GM12878 (cell line): Measurements from ENCODE around the gene STKLD1. TPM values are rescaled to one million over a fixed set of nuclear protein-coding genes. Genes with fewer than 3 reads are reported as not detected.

ENCODE experiments used
- ATF7 ChIP-seq: fragments of 450-650 bp; IDR thresholded peaks from 2 replicates; pipeline ENCODE4 v1.6.1; 2016; ENCODE audit warnings: low read depth, mild to moderate bottlenecking
- BHLHE40 ChIP-seq, 2 experiments: fragments of 450-650 bp in 1 of 2; IDR thresholded peaks; 2 replicates each; pipeline ENCODE4 v1.6.1; 2011 to 2017; ENCODE audit warnings: low read depth in 2 of 2, borderline replicate concordance in 1 of 2, improper control_type of control experiment in 1 of 2, low read length in 1 of 2, mild to moderate bottlenecking in 1 of 2
- EED ChIP-seq: sonication (generic); IDR thresholded peaks from 2 replicates; pipeline ENCODE4 v1.6.1; 2016; ENCODE audit warnings: antibody characterized with exemption, low read depth
- FOXM1 ChIP-seq: IDR thresholded peaks from 2 replicates; pipeline ENCODE4 v1.6.1; 2012; ENCODE audit warnings: low read depth, mild to moderate bottlenecking, inconsistent platforms, low read length, moderate library complexity
- HDAC6 ChIP-seq: fragments of 200-600 bp; sonication (generic); IDR thresholded peaks from one replicate; pipeline ENCODE4 v1.8.0; 2017; ENCODE audit warnings: antibody characterized with exemption; ENCODE audit not compliant: unreplicated experiment
- HDGF ChIP-seq: fragments of 450-650 bp; IDR thresholded peaks from 2 replicates; pipeline ENCODE4 v1.6.1; 2016; ENCODE audit warnings: antibody characterized with exemption
- IKZF2 ChIP-seq, 2 experiments: fragments of 450-650 bp; IDR thresholded peaks; 2 replicates each; pipeline ENCODE4 v1.6.1; 2017; ENCODE audit warnings: mild to moderate bottlenecking in 2 of 2, moderate library complexity in 2 of 2
- MEF2A ChIP-seq: IDR thresholded peaks from 2 replicates; pipeline ENCODE4 v1.6.1; 2011; ENCODE audit warnings: low read depth, mild to moderate bottlenecking, low read length, moderate library complexity; ENCODE audit not compliant: insufficient read depth
- NFYB ChIP-seq: IDR thresholded peaks from 2 replicates; pipeline ENCODE4 v1.6.1; 2011; ENCODE audit warnings: low read depth, mild to moderate bottlenecking, low read length, improper control_type of control experiment, moderate library complexity; ENCODE audit not compliant: insufficient read depth
- RELA ChIP-seq: fragments of 450-650 bp; IDR thresholded peaks from 2 replicates; pipeline ENCODE4 v1.8.0; 2014; ENCODE audit warnings: borderline replicate concordance; ENCODE audit not compliant: partially characterized antibody
- RUNX3 ChIP-seq: IDR thresholded peaks from 2 replicates; pipeline ENCODE4 v1.6.1; 2012; ENCODE audit warnings: low read length, inconsistent platforms
- SMAD5 ChIP-seq: IDR thresholded peaks from 2 replicates; pipeline ENCODE4 v1.6.1; 2016; ENCODE audit warnings: antibody characterized with exemption, low read depth
- SMC3 ChIP-seq: IDR thresholded peaks from 2 replicates; pipeline ENCODE4 v1.6.1; 2011; ENCODE audit warnings: low read length, improper control_type of control experiment, borderline replicate concordance
- SUZ12 ChIP-seq: fragments of 200-600 bp; sonication (generic); IDR thresholded peaks from one replicate; pipeline ENCODE4 v1.6.1; 2018; ENCODE audit warnings: antibody characterized with exemption, mild to moderate bottlenecking; ENCODE audit not compliant: unreplicated experiment
- ZBED1 ChIP-seq: IDR thresholded peaks from 2 replicates; pipeline ENCODE4 v1.6.1; 2016; ENCODE audit warnings: borderline replicate concordance
- polyA plus RNA-seq, 11 experiments: library from polyadenylated mRNA; depleted of rRNA in 4 of 11; unstranded in 6 of 11; stranded (reverse) in 5 of 11; fragments of >200 nt; fragmentation: Nextera tagmentation in 4 of 11; fragmentation: Illumina TruSeq in 1 of 11; extraction: Ambion mirVana in 4 of 11; extraction: Trizol in 1 of 11; gene quantifications; 1 replicate in 1 of 11; 2 replicates in 10 of 11; pipeline versions ENCODE4 v1.2.1 to v1.2.3, GENCODE V29; 2011 to 2016; ENCODE audit warnings: inconsistent platforms in 2 of 11, missing spikeins in 2 of 11, low read depth in 1 of 11
- total RNA-seq, 4 experiments: library from RNA; depleted of rRNA in 3 of 4; stranded (reverse); fragments of >200 nt in 3 of 4; fragmentation: Illumina TruSeq in 1 of 4; extraction: Trizol in 1 of 4; gene quantifications; 2 replicates each; pipeline versions ENCODE4 v1.2.1 to v1.2.3, GENCODE V29; 2013 to 2021
- TF ChIP-seq, protein P1 (sequence below): fragments of 450-650 bp; IDR thresholded peaks from 2 replicates; pipeline ENCODE4 v1.6.1; 2017; ENCODE audit warnings: low read depth, mild to moderate bottlenecking, moderate library complexity
- TF ChIP-seq, protein P2 (sequence below): fragments of 450-650 bp; IDR thresholded peaks from 2 replicates; pipeline ENCODE4 v1.6.1; 2016; ENCODE audit warnings: mild to moderate bottlenecking, moderate library complexity, borderline replicate concordance
- TF ChIP-seq, protein P3 (sequence below): fragments of 450-650 bp; IDR thresholded peaks from 2 replicates; pipeline ENCODE4 v1.6.1; 2017; ENCODE audit warnings: antibody characterized with exemption, mild to moderate bottlenecking, moderate library complexity
- TF ChIP-seq, protein P4 (sequence below): IDR thresholded peaks from 2 replicates; pipeline ENCODE4 v1.6.1; 2012; ENCODE audit warnings: low read depth, low read length, improper control_type of control experiment

STKLD1 gene
- total and polyA plus RNA-seq, 10 of the 15 experiments (the other 5 are each of a cell fraction or from before 2014, with no cell fraction given) = 0.07 to 0.40 (median 0.29) TPM; not detected in 4

DNA sequence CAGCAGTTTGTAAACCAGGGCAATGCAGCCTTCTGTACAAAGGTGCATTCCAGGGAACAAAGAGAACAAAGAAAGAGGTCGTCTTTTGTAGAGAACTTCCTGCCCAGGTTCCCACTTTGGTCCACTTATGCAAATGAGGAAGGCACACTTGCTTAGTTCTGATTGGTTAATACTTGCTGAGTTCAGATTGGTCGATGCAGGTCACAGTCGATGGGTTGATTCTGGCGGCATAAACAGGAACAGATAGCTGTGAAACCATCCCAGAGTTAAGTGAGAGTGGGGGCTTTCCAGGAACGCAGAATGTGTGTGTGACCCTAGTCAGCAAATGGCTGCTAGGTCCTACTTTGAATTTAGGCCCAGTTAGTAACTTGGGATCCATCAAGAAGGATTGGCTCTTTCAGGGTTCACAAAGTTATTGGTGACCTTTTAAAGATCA is 44.2 kb downstream of the STKLD1 start (continued):
- TF ChIP-seq IKZF2 (IDR thresholded peaks at IDR 0.05) (peak in 1 of 2 experiments; percentile 40; a peak in 2 of 4 replicates), BHLHE40 (IDR thresholded peaks at IDR 0.05; ENCODE audit: borderline replicate concordance in 1 of 2, low read depth in 2 of 2, low read length in 1 of 2) (peak in 1 of 2 experiments; percentile 37; a peak in 1 of 4 replicates), HDGF (no peak), RELA (peak; percentile 99), SMC3 (no peak), SUZ12 (no peak), FOXM1 (no peak), SMAD5 (no peak), HDAC6 (no peak), RUNX3 (peak; percentile 24; the same call in 1 of the 2 replicates), NFYB (0 out of 2 replicates have a peak, but pooled peaks have one; percentile 62), MEF2A (0 out of 2 replicates have a peak, but pooled peaks have one; percentile 11), ATF7 (0 out of 2 replicates have a peak, but pooled peaks have one; percentile 19), ZBED1 (no peak), EED (no peak)
- TF ChIP-seq, protein P1, sequence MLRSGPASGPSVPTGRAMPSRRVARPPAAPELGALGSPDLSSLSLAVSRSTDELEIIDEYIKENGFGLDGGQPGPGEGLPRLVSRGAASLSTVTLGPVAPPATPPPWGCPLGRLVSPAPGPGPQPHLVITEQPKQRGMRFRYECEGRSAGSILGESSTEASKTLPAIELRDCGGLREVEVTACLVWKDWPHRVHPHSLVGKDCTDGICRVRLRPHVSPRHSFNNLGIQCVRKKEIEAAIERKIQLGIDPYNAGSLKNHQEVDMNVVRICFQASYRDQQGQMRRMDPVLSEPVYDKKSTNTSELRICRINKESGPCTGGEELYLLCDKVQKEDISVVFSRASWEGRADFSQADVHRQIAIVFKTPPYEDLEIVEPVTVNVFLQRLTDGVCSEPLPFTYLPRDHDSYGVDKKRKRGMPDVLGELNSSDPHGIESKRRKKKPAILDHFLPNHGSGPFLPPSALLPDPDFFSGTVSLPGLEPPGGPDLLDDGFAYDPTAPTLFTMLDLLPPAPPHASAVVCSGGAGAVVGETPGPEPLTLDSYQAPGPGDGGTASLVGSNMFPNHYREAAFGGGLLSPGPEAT = peak; percentile 96
- TF ChIP-seq, protein P2, sequence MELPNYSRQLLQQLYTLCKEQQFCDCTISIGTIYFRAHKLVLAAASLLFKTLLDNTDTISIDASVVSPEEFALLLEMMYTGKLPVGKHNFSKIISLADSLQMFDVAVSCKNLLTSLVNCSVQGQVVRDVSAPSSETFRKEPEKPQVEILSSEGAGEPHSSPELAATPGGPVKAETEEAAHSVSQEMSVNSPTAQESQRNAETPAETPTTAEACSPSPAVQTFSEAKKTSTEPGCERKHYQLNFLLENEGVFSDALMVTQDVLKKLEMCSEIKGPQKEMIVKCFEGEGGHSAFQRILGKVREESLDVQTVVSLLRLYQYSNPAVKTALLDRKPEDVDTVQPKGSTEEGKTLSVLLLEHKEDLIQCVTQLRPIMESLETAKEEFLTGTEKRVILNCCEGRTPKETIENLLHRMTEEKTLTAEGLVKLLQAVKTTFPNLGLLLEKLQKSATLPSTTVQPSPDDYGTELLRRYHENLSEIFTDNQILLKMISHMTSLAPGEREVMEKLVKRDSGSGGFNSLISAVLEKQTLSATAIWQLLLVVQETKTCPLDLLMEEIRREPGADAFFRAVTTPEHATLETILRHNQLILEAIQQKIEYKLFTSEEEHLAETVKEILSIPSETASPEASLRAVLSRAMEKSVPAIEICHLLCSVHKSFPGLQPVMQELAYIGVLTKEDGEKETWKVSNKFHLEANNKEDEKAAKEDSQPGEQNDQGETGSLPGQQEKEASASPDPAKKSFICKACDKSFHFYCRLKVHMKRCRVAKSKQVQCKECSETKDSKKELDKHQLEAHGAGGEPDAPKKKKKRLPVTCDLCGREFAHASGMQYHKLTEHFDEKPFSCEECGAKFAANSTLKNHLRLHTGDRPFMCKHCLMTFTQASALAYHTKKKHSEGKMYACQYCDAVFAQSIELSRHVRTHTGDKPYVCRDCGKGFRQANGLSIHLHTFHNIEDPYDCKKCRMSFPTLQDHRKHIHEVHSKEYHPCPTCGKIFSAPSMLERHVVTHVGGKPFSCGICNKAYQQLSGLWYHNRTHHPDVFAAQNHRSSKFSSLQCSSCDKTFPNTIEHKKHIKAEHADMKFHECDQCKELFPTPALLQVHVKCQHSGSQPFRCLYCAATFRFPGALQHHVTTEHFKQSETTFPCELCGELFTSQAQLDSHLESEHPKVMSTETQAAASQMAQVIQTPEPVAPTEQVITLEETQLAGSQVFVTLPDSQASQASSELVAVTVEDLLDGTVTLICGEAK = 0 out of 2 replicates have a peak, but pooled peaks have one; percentile 1
- TF ChIP-seq, protein P3, sequence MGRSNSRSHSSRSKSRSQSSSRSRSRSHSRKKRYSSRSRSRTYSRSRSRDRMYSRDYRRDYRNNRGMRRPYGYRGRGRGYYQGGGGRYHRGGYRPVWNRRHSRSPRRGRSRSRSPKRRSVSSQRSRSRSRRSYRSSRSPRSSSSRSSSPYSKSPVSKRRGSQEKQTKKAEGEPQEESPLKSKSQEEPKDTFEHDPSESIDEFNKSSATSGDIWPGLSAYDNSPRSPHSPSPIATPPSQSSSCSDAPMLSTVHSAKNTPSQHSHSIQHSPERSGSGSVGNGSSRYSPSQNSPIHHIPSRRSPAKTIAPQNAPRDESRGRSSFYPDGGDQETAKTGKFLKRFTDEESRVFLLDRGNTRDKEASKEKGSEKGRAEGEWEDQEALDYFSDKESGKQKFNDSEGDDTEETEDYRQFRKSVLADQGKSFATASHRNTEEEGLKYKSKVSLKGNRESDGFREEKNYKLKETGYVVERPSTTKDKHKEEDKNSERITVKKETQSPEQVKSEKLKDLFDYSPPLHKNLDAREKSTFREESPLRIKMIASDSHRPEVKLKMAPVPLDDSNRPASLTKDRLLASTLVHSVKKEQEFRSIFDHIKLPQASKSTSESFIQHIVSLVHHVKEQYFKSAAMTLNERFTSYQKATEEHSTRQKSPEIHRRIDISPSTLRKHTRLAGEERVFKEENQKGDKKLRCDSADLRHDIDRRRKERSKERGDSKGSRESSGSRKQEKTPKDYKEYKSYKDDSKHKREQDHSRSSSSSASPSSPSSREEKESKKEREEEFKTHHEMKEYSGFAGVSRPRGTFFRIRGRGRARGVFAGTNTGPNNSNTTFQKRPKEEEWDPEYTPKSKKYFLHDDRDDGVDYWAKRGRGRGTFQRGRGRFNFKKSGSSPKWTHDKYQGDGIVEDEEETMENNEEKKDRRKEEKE = no peak
- TF ChIP-seq, protein P4, sequence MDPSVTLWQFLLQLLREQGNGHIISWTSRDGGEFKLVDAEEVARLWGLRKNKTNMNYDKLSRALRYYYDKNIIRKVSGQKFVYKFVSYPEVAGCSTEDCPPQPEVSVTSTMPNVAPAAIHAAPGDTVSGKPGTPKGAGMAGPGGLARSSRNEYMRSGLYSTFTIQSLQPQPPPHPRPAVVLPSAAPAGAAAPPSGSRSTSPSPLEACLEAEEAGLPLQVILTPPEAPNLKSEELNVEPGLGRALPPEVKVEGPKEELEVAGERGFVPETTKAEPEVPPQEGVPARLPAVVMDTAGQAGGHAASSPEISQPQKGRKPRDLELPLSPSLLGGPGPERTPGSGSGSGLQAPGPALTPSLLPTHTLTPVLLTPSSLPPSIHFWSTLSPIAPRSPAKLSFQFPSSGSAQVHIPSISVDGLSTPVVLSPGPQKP = no peak
- TF ChIP-seq, all 136 proteins: peak for 30
